NB4 (cell line): Measurements from ENCODE around the gene SPOP.

Source experiments
- DNase-seq: peaks from one replicate; pipeline ENCODE4 v3.0.0; 2010; ENCODE audit warnings: low read depth
- H3K4me3 ChIP-seq: one replicate; pipeline ENCODE4 v1.5.1; 2011; ENCODE audit warnings: mild to moderate bottlenecking, low read depth, low read length, moderate library complexity
- MYC ChIP-seq: IDR thresholded peaks from 2 replicates; pipeline ENCODE4 v1.6.1; 2011; ENCODE audit warnings: low read depth, low read length
- POLR2A ChIP-seq: IDR thresholded peaks from 2 replicates; pipeline ENCODE4 v1.6.1; 2011; ENCODE audit warnings: mild to moderate bottlenecking; ENCODE audit not compliant: insufficient read length; ENCODE audit errors: extremely low read depth
- TF ChIP-seq, protein P1 (sequence below): IDR thresholded peaks from 2 replicates; pipeline ENCODE4 v1.6.1; 2011; ENCODE audit warnings: low read depth, low read length
- TF ChIP-seq, protein P2 (sequence below): IDR thresholded peaks from one replicate; pipeline ENCODE4 v1.5.1; 2012; ENCODE audit warnings: low read depth, low read length

The SPOP gene

DNA sequence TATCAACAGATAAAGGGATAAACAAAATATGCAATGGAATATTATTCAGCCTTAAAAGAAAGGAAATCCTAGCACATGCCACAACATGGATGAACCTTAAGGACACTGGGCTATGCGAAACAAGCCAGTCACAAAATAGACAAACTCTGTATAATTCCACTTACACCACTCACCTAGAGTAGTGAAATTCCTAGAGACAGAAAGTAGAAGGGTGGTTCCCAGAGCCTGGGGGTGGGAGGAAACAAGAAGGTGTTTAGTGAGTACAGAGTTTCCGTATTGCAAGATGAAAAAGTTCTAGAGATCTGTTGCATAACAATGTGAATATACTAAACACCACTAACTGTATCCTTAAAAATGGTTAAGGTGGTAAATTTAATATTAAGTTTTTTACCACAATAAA lies 10.0 kb downstream of the SPOP start:
- TF ChIP-seq, protein P1, sequence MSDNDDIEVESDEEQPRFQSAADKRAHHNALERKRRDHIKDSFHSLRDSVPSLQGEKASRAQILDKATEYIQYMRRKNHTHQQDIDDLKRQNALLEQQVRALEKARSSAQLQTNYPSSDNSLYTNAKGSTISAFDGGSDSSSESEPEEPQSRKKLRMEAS, result no peak
- TF ChIP-seq, protein P2, sequence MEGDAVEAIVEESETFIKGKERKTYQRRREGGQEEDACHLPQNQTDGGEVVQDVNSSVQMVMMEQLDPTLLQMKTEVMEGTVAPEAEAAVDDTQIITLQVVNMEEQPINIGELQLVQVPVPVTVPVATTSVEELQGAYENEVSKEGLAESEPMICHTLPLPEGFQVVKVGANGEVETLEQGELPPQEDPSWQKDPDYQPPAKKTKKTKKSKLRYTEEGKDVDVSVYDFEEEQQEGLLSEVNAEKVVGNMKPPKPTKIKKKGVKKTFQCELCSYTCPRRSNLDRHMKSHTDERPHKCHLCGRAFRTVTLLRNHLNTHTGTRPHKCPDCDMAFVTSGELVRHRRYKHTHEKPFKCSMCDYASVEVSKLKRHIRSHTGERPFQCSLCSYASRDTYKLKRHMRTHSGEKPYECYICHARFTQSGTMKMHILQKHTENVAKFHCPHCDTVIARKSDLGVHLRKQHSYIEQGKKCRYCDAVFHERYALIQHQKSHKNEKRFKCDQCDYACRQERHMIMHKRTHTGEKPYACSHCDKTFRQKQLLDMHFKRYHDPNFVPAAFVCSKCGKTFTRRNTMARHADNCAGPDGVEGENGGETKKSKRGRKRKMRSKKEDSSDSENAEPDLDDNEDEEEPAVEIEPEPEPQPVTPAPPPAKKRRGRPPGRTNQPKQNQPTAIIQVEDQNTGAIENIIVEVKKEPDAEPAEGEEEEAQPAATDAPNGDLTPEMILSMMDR, result no peak
- TF ChIP-seq POLR2A (no peak), MYC (no peak)
- H3K4me3 ChIP-seq, result no peak overlapping the region
- DNase-seq, result no peak

DNA sequence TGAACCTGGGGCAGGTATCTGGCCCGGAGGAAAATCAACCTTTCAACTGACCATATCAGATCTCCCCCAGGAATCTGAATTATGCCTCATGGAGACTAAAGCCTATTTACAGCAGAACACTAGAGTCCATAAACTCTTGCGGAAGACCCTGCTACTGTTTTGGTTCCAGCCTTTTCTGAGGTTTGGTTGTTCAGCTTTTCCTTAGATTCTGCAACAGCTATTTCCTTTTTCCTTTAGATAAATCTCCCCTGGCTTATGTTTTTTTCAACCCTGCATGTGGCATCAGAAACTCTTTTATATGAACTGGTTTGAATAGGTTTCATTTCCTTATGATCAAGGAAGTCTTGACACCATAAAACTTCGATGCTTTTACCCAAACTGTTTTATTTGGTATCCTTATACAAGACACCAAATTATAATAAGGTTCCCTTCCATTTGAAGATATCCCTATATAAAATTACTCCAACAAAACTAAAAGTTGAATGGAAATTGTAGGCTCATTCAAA lies 13.1 kb downstream of the SPOP start:
- TF ChIP-seq, protein P1, result no peak
- TF ChIP-seq MYC (no peak), POLR2A (no peak)
- TF ChIP-seq, protein P2, result no peak
- no peak overlapping the region for H3K4me3 ChIP-seq
- no peak for DNase-seq

DNA sequence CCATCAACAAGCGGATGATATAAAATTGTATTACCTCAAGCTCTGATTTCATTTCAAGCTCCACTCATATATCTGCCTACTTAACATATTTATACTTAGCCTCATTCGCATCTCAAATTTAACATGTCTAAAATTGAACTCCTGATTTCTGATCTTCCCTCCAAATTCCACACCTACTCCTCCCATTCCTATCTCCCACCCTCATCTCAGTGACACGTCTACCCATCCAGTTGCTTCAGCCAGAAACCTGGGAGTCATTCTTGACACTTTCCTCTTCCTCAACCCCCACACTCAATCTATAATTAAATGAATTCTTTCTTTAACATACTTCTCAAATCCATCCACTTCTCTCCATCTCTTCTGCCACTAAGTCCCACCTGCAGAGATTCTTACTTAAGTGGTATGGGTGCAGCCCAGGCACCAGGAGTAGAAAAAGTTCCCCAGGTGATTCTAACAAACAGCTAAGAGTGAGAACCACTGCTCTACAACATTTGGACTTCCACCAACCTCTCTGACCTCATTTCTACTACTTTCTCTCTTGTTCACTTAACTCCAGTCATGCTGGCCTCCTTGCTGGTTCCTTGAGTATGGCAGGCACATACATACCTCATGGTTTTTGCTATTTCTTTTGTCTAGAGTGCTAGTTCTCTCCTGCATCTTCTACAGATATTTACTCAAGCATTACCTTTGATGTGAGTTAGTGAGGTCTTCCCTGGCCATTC lies 18.1 kb downstream of the SPOP start:
- TF ChIP-seq, protein P2, result no peak
- TF ChIP-seq, protein P1, result no peak
- TF ChIP-seq MYC (no peak), POLR2A (no peak)
- no peak for DNase-seq
- no peak overlapping the region for H3K4me3 ChIP-seq

DNA sequence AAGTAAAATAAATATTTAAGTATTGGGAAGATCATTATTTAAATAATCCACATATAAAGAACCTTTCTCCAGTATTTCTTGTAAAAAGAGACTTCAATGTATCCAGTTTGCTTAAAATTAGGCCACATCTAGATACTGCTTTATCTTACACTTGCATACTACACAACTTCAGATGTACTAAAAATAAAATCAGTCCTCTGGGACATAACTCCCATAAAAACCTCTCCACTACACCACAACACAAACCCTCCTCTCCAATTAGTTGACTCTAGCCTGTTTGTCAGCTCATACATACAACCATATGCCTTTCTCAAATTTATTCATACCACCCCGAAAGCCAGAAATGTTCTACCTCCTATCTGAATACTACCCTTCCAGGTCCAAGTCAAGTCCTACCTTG lies 21.6 kb downstream of the SPOP start:
- TF ChIP-seq MYC, result no peak
- TF ChIP-seq POLR2A, result no peak
- TF ChIP-seq, protein P2, result no peak
- TF ChIP-seq, protein P1, result no peak
- no peak overlapping the region for H3K4me3 ChIP-seq
- peak; percentile 12 for DNase-seq

DNA sequence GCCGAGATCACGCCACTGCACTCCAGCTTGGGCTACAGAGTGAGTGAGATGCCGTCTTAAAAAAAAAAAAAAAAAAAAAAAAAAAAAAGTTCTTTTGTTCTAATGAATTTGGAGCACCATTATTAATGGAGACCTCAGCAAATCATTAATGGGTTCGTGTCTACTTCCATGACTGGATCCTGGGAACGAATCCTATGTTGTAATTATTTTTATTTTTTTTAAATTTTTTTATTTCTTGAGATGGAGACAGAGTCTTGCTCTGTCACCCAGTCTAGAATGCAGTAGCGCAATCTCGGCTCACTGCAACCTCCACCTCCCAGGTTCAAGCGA lies 30.7 kb downstream of the SPOP start:
- TF ChIP-seq, protein P1, result no peak
- TF ChIP-seq, protein P2, result no peak
- no peak for TF ChIP-seq MYC
- no peak for TF ChIP-seq POLR2A
- no peak overlapping the region for H3K4me3 ChIP-seq
- DNase-seq, result no peak
